NCI-H510A treated with DMSO at 0.1 percent for 48 hours (cell line): Measurements from ENCODE around the gene RNF212B.
"Not testable (repeated sequence)": the region's sequence is repeated elsewhere in the genome, so short reads cannot be mapped to it uniquely, and the experiment has no call there.

Source experiments
- DNase-seq: peaks from one replicate; lab custom pipeline; 2025; lab: John Stamatoyannopoulos, UW

Gene RNF212B

DNA sequence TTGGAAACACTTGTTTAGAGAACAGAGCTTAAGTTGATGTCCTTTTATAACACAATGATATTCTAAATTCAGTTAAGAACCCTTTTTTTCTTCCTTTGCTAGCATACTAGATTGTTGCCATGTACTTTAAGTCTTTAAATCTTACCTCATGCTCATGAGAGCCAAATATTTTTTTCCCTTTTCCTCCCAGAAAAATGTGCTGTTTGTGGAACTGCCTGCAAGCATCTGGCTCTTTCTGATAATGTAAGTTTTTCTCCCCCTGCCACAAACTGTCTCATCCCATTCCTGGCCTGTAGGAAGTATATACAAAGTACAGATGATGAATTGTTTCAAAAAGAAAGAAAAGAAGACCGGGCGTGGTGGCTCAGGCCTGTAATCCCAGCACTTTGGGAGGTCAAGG is 5.3 kb downstream of the RNF212B start:
- DNase-seq: no peak

DNA sequence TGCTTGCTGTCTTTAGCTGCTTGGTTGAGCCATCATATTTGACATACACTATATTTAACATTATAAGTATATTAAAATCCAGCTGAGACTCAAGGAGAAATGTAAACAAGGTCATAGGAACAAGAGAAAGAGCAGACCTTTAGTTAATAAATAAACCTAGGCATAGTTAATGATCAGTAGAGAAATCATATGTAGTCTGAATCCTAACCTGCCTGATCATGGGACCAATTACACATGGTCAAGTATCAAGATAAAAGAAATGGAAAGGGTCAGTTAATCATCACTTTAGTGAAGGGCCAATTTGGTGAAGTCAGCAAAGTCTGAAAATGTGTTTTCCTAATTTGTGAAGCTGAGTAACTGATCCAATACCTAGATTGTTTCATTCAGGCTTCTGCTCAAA is 7.5 kb downstream of the RNF212B start:
- no peak for DNase-seq

DNA sequence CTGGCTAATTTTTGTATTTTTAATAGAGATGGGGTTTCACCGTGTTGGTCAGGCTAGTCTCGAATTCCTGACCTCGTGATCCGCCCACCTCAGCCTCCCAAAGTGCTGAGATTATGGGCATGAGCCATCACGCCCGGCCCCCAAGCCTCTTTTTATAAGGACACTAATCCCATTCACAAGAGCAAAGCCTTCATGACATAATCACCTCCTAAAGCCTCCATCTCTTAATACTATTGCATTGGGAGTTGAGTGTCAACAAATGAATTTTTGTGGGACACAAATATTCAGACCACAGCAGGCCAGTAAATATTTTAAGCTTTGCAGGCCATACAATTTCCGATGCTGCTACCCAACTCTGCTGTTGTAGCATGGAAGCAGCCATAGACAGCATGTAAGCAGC is 10.9 kb downstream of the RNF212B start:
- DNase-seq: no peak

DNA sequence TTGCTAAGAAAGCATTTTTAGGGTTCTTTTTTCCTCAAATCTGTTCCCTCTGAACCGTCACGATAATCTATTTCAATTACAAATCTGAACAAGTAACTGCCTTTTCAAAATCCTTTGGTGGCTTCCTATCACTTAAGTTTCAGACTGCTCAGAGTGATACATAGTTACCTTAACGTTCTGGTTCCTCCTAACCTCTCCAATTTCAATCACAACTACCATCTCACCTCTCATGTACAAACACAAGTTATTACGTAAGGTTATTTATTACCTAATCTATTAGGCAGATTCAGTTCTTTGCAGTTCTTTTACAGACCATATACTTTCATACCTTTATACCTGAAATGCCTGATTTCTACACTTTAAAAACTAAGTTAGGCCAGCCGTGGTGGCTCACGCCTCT is 12.1 kb downstream of the RNF212B start:
- DNase-seq: no peak

DNA sequence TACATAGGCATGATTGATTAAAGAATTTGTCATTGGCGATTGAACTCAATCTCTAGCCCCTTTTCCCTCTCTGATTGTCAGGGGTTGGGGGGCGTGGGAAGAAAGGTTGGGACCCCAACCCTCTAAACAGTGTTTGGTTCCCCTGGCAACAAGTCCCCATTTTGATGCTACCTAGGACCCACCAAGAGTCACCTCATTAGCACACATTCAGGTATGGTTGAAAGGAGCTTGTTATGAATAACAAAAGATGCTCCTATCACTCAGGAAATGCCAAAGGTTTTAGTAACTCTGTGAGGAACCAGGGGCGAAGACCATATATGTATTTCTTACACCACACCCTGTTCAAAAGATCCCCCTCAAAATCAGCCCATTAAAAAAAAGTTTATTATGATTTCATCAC is 14.3 kb downstream of the RNF212B start:
- no peak for DNase-seq

DNA sequence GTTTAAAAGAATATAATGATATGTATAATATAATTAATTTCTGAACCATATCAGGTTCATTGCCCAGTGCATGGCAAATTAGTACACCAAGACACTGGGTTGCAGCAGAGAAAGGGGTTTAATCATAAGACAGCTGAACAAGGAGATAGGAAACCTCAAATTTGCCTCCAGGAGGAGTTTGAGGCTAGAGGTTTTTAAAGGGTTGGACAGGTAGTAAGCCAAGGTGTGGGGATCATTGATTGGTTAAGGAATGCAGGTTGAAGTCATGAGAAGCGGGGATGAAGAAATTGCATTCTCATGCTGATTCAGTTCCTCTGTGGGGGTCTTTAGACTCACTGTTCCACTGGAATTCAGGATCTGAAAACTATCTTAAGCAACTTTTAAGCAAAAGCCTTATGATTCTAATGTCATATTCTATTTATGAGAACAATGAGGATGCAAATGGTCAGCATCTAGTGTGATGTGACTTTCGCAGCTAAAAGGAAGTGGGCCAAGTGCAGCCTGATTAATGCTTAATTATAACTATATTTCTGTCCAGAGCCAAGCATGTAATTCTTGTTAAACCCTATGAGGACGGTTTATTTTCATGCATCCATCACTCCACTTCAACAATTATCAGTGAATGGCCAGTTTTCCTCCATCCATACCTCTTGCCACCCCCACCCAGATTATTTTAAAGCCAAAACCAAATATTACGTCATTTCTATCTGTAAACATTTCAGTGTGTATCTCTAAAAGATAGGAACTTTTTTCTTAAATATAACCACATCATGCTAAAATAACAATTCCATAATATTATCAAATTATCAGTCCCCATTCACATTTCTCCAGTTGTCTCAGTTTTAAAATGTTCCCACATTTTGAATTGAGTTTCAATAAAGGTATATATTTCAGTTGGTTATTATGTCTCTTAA is 14.9 kb downstream of the RNF212B start:
- DNase-seq: no peak

DNA sequence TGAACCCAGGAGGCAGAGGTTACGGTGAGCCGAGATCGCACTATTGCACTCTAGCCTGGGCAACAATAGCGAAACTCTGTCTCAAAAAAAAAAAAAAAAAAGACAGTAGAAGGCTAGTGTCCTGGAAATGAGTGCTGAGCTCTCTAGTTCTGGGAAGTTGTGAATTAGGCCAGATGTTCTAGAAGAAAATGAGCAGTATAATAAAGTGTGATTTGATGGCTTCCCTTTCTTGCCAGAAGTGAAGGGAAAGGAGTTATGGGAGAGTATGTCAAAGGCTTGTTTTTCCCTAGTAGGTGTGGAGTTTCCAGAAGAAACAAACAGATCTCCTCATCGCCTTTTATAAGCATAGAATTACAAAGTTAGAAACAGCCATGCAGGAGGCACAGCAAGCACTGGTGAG is 20.5 kb downstream of the RNF212B start:
- DNase-seq: no peak

DNA sequence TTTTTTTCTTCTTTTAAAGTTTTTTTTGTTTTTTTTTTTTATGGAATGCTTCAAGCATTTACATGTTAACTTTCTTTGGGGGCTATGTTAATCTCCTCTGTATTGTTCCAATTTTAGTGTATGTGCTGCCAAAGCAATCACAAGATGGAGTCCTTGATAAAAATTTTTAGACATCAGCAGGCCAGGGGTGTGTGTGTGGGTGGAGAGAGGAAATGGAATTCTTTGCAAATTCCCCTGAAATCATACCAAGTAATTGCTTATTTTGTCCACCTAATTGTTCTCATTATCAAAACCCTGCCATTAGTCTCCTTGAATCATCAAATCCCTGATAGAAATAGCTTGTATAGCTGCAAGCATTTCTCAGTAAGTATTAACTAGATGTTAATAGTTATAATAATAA is 21.7 kb downstream of the RNF212B start:
- no peak for DNase-seq

DNA sequence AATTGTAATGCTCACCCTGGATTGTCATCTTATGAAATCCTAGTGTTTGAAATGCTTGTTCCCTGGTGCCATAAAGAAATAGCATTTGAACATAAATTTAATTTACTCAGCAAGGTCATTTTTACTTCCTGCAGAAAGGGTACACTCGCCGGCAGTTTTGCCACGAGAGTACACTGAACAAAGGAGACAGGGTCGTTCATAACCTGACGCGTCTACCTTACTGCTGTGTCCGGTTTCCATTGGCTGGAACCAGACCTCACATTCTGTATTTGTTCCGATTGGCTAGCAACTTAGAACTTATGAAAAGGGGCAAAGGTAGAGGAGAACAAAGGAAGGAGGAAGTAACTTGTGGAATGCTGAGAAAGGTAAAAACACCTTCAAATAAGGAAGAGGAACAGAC is 23.1 kb downstream of the RNF212B start:
- not testable (repeated sequence) for DNase-seq

DNA sequence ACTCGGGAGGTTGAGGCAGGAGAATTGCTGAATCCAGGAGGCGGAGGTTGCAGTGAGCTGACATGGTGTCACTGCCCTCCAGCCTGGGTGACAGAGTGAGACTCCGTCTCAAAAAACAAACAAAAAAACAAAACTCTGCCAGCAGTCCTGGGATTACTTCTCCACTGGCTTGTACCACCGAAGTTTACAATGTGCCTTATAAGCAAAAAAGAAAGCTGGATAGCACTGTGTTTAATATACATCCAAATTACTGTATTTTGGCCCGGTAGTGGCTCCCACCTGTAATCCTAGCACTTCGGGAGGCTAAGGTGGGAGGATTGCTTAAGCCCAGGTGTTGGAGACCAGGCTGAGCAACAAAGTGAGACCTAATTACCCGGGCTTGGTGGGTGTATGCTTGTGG is 31.5 kb downstream of the RNF212B start:
- no peak for DNase-seq

DNA sequence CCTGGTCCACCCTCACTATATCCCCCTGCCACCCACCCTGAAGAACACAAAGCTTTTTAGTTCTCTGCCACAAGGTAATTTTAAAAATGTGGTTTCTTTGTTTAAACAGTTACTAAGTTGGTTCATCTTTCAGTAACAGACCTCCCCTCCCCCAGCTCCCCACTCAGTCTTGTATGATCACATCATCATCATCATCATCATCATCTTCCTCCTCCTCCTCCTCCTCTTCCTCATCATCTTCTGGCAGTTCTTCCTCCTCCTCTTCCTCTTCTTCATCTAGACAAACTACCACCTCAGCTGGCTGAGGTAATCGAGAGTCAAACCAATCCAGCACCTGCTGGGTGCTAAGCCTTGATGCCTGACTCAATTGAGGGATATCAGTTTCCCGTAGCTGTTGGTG is 37.7 kb downstream of the RNF212B start:
- DNase-seq: no peak

DNA sequence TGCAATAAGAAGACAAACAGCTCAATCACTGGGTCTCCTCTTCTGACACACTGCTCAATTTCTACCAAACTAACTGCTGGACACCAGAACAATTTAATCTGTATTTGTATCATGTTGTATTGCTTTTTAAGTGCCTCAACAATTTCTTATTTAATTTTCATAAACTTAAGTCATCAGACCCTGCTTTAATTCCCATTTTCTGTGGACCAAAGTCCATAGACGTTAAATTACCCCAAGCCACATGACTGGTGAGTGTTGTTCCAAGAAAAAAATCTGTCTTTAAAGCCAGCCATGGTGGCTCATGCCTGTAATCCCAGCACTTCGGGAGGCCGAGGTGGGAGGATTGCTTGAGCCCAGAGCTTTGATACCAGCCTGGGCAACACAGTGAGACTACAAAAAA is 39.5 kb downstream of the RNF212B start:
- no peak for DNase-seq

DNA sequence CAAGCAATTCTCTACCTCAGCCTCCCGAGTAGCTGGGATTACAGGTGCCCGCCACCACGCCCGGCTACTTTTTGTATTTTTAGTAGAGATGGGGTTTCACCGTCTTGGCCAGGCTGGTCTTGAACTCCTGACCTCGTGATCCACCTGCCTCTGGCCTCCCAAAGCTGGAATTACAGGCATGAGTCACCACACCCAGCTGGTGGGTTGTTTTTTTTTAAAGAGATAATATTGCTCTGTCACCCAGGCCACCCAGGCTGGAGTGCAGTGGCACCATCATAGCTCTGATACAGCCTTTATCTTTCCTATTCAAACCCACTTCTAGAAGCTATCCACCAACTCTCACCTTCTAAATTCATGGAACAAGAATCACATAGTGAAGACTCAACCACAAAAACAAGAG is 40.2 kb downstream of the RNF212B start:
- DNase-seq: not testable (repeated sequence)

DNA sequence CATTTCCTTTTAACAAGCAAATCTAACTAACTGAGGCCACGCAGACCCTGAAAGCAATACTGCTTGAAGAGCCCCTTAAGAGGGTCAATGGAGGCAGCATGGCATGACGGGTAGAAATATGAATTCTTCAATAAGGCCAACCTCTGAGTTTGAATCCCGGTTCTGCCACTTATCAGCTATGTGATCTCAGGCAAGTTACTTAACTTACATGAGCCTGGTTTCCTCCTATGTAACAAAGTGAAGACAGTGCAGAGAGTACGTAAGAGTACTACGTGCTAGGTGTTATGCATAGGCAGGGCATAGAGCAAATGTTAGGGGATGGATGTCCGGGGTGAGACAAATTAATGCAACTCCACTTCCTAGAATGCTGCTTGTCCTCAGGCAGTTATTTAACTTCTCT is 43.5 kb downstream of the RNF212B start:
- DNase-seq: no peak

DNA sequence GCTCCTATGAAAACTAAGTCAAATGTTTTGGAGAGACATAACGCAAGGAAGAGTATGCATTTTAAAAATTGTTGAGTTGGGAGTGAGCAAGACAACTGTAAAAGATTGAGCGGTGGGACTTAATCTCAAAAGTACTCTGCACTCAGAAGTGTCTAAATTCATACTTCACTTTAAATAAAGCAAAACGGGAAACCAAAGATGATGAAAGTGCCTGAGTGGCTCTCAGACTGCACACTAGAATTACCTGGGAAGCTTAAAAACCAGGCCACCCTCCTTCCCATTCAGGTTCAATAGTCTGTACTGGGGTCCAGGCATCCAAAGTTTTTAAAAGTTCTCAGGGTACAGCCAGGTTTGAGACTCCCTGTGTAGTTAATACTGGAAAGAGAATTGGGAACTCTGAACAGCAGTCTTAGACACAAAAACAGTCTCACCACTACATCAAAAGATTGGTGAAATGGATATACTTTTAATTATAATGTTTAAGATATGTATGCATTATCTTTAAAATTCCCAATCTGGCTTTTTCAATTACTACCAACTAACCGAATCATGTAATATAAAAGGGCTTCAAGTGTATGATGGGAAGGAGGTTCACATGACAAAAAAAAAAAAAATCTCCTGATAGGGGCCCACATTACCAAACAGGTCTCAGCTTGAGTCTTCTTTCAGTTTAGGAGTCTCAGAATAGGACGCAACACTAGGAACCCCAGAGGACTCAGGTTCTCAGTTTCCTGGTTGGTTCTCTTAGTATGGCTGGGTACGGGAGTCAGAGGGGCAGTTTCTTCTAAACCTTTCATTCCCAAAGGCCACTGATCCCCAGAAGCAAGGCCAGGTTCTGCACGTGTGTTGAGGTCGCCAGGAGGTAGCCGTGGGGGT is 47.2 kb downstream of the RNF212B start:
- no peak for DNase-seq

DNA sequence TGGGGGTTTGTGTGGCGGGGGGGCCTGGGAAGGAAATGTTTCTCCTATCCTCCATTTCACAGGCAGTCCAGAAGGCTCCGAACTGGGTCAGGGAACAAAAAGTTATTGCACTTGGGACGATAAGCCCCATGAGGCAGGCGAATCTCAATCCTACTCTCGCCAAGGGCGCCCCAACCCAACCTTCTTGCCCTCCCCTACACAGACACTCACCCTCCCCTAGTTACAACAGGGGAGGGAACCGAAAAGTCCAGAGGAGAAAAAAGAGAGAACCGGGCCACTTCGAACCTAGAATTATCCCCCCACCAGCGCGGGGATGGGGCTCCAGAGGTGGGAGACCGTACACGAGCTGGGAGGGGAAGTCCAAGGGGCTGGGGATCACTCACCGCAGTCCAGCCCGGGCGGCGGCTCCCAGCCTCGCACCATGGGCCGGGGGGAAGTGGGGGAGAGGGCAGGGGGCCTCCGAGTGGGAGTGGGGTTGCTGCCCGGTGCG is 47.8 kb downstream of the RNF212B start:
- peak; percentile 7 for DNase-seq

DNA sequence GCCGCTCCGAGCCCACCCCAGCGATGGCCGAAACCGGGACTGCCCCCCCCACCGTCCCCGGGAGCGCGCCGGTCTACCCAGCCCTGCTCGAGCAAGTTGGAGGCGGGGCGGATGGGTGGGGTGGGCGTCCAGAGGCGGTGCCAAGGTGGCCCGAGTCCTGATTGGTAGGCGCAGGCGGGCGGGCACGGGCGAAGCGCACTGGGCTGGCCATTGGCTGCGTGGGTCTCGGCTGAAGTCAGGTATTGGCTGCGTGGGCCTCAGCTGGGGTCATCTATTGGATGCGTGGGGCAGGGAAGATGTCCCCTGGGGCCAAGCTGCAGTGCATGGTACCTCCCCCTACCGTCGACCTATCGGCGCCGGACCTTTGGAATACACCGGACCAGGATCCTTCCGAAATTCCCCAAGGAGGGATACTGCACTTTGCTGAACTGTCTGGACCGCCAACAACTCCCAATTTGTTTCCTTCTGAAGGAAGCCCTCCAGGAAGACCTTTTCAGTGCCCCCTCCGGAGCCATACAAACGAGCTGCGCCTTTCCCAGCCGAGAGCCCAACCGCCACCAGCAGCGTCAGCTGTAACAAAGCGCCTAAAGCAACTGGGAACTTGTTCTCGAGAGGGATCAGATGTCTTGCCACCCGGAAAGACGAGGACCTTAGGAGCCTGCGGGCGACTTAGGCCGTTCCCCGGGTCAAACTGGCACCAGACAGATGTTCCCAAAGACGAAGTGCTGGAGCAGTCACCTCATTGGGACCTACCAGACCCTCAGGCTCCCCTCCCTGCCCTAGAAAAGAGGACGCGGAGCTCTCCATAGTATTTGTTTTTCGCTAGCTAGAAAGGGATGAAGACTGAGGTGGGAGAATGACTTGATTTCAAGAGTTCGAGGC is 48.5 kb downstream of the RNF212B start, which contains the start of gene HOMEZ:
Gene HOMEZ (minus strand): TSS at position 113 of the 882 bp plus-strand sequence. CDS start 180 bp downstream, outside the sequence.
- DNase-seq: peak; percentile 96

DNA sequence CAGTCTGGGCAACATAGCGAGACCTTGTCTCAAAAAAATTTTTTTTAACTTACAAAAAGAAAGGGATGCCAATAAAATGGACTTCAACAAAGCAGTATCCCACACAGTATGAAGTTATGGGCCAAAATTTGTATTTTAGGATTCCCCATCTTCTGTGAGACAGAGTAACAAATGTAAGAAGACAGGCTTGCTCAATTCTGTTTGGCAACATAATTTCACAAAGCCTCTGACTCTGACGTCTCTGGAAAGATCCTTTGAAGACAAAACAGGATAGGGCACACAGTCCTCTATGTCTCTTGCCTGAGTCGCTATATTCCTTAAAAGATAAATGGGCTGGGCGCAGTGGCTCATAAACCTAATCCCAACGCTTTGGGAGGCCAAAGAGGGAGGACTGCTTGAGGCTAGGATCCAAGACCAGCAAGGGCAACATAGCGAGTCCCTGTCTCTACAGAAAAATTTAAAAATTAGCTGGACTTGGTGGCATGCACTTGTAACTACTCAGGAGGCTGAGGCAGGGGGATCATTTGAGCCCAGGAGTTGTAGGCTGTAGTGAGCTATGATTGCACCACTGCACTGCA is 49.3 kb downstream of the RNF212B start:
- DNase-seq: no peak

DNA sequence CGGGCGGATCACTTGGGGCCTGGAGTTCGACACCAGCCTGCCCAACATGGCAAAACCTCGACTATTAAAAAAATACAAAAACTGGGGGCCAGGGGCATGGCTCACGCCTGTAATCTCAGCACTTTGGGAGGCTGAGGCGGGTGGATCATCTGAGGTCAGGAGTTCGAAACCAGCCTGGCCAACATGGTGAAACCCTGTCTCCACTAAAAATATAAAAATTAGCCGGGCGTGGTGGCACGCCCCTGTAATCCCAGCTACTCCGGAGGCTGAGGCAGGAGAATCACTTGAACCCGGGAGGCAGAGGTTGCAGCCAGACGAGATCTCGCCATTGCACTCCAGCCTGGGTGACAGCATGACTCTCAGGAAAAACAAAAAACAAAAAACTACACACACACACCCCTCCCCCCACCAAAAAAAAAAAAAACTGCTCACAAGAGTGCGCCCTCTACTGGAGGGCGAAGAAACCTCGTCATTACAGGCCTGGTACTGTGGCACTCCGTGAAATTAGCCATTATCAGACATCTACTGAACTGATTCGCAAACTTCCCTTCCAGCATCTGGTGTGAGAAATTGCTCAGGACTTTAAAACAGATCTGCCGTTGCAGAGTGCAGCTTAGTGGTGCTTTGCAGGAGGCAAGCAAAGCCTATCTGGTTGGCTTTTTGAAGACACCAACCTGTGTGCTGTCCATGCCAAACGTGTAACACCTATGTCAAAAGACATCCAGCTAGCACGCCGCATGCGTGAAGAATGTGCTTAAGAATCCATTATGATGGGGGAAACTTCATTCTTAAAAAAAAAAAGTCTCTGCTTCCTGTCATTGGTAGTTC is 57.2 kb downstream of the RNF212B start:
- DNase-seq: peak; percentile 28

DNA sequence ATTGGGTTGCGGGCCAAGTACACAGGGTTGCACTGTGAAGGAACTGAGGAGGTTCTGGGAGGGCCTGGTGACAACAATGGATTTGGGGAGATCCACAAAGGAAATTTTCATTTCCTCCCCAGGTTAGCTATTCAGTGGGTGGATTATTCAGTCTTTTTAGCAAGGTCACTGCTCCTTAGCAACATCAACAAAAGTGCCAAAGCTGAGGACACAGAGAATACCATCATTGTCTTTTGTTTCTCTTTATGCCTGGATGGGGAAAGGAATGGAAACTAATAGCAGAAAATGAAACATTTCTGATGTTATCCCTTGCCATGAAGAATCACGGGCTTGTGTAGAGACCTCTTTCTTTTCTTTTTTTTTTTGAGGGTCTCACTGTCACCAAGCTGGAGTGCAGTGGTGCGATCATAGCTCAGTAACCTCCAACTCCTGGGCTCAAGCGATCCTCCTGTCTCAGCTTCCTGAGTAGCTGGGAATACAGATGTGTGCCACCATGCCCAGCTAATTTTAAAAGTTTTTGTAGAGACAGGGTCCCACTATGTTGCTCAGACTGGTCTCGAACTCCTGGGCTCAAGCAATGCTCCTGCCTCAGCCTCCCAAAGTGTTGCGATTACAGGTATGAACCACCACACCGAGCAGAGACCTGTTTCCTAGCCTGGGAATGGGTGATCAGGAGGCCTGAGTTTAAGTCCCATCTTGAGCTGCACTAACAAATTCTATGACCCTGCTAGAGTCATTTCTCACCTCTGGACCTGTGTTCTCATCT is 58.5 kb downstream of the RNF212B start:
- DNase-seq: no peak
